GM23248 (cell line): Measurements from ENCODE around the gene DPPA3. TPM values are rescaled to one million over a fixed set of nuclear protein-coding genes. Genes with fewer than 3 reads are reported as not detected.

Experiments used
- DNase-seq: peaks from one replicate; pipeline ENCODE4 v3.0.0-alpha.2; 2015
- H2AFZ ChIP-seq: fragments of 200-600 bp; sonication (generic); 2 replicates; pipeline ENCODE4 v1.6.1; 2016; ENCODE audit warnings: antibody characterized with exemption
- H3F3A ChIP-seq: fragments of 200-600 bp; sonication (generic); 2 replicates; pipeline ENCODE4 v1.6.1; 2016; ENCODE audit warnings: mild to moderate bottlenecking, antibody characterized with exemption, mixed run types; ENCODE audit not compliant: insufficient read depth
- H3K27ac ChIP-seq: fragments of 200-600 bp; sonication (generic); 2 replicates; pipeline ENCODE4 v1.5.1; 2016; ENCODE audit warnings: mild to moderate bottlenecking
- H3K27me3 ChIP-seq: fragments of 200-600 bp; sonication (generic); replicated peaks from 2 replicates; pipeline ENCODE4 v1.6.1; 2016; ENCODE audit warnings: mild to moderate bottlenecking; ENCODE audit not compliant: insufficient read depth
- H3K36me3 ChIP-seq: fragments of 200-600 bp; sonication (generic); 2 replicates; pipeline ENCODE4 v1.6.1; 2016; ENCODE audit warnings: low read depth, mild to moderate bottlenecking
- H3K4me1 ChIP-seq: fragments of 200-600 bp; sonication (generic); 2 replicates; pipeline ENCODE4 v1.6.1; 2016; ENCODE audit warnings: mild to moderate bottlenecking; ENCODE audit not compliant: insufficient read depth
- H3K4me2 ChIP-seq: fragments of 200-600 bp; sonication (generic); one replicate; pipeline ENCODE4 v1.6.1; 2016; ENCODE audit warnings: mild to moderate bottlenecking; ENCODE audit not compliant: unreplicated experiment
- H3K4me3 ChIP-seq: fragments of 200-600 bp; sonication (generic); 2 replicates; pipeline ENCODE4 v1.5.1; 2016; ENCODE audit warnings: mild to moderate bottlenecking
- H3K79me2 ChIP-seq: fragments of 200-600 bp; sonication (generic); 2 replicates; pipeline ENCODE4 v1.6.1; 2016; ENCODE audit warnings: mild to moderate bottlenecking; ENCODE audit not compliant: insufficient read depth
- H3K9ac ChIP-seq: fragments of 200-600 bp; sonication (generic); 2 replicates; pipeline ENCODE4 v1.6.1; 2016; ENCODE audit warnings: mild to moderate bottlenecking
- H3K9me2 ChIP-seq: fragments of 200-600 bp; sonication (generic); 2 replicates; pipeline ENCODE4 v1.6.1; 2016; ENCODE audit warnings: mixed run types, mild to moderate bottlenecking, moderate library complexity; ENCODE audit not compliant: insufficient read depth
- H3K9me3 ChIP-seq: fragments of 200-600 bp; sonication (generic); one replicate; pipeline ENCODE4 v1.6.1; 2017; ENCODE audit warnings: low read depth
- H4K20me1 ChIP-seq: fragments of 200-600 bp; sonication (generic); 2 replicates; pipeline ENCODE4 v1.6.0; 2016; ENCODE audit not compliant: insufficient read depth
- EZH2 ChIP-seq: fragments of 200-600 bp; sonication (generic); IDR thresholded peaks from 2 replicates; pipeline ENCODE4 v1.6.1; 2018; ENCODE audit warnings: antibody characterized with exemption, mild to moderate bottlenecking; ENCODE audit not compliant: insufficient read depth, poor library complexity, severe bottlenecking
- EZH2phosphoT487 ChIP-seq: fragments of 200-600 bp; sonication (generic); IDR thresholded peaks from 2 replicates; pipeline ENCODE4 v1.6.1; 2018; ENCODE audit warnings: antibody characterized with exemption, moderate library complexity, mild to moderate bottlenecking, low read depth; ENCODE audit not compliant: insufficient read depth
- WGBS, 2 experiments: methylation state at CpG; one replicate each; pipeline ENCODE4 v1.1.6; 2015 to 2017; ENCODE audit warnings: low lambda C conversion rate in 2 of 2, low coverage in 1 of 2; ENCODE audit errors: missing lambda C conversion rate in 2 of 2; 5-methylcytosine and 5-hydroxymethylcytosine counted together
- in situ Hi-C: fragments of 300-500 bp; cut with MboI; formaldehyde crosslinking; loops from 2 replicates; pipeline ENCODE4 v1.15.0; 2020
- polyA plus RNA-seq: library from polyadenylated mRNA; unstranded; fragments of >200 nt; fragmentation: Nextera tagmentation; extraction: Ambion mirVana; gene quantifications from 2 replicates; pipeline ENCODE4 v1.2.1, GENCODE V29; 2016
- total RNA-seq: library from RNA; depleted of rRNA; stranded (reverse); fragments of >200 nt; shearing (Covaris generic); gene quantifications from 2 replicates; pipeline ENCODE4 v1.2.3, GENCODE V29; 2014

The DPPA3 gene
- total and polyA plus RNA-seq, 2 experiments from 2014 or later, result not detected

DNA sequence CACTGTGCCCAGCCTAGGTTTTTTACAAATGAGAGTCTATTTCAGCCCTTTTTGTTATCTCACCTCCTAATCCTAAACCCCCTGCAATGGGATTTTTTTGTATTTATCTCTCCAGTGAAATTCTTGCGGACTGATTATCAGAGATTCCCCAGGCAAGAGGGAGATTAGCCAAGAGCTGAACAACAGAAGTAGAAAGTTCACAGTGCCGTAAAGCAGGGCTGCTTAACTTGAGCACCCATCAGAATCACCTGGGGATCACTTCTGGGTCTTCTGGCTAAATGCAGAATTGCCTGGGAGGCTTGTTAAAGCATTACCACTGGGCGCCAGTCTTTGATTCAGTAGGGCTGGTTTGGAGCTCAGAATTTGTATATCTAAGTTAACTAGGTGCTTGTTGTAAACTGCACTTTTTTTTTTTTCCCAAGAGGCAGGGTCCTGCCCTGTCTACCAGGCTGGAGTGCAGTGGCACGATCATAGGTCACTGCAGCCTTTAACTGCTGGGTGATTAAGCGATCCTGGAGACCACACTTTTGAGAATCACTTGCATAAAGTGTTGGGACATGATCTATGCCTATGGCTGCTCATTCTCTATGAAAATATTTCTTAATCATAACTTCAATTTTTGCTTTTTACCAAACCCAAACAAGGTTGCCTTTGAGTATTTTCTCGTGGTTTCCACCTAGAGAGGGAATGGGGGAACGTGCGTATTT is 1.1 kb upstream of the DPPA3 start:
- WGBS, 2 experiments, result 17 to 21% methylated on average over 8 of the region's 8 CpGs
- in situ Hi-C loops, result no loop called here

DNA sequence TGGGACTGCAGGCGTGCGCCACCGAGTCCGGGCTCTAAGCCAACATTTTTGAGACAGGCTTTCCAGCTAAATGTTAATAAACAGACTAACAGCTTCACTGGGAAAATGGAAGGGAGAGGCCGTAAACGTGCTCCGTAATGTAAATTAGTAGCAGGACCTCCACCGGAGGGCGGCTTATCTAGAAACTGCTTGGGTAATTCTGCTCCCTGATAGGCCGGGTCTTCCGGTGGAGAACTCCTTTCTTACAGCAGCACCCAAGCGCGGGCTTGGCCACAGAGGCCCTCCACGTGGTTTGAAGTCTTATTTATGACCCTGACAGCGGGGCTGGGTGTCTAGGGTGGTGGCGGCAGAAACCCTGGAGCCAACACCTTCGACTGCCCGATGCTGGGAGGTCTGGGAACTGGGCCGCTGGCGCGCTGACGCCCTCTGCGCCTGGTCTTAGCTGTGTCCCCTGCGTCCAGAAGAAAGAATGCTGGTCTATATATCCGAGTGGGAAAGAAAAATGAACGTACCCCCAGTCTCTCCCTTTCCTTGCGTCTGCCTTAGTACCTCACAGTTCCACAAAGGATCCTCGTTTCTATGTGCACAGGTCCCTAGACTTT is 1.7 kb downstream of the DPPA3 start:
- Histone ChIP-seq H3K27ac (no peak overlapping the region), H3K9me3 (no peaks in the 10 kb centered on the region), H3K4me3 (no peak overlapping the region), H3K36me3 (no peaks in the 10 kb centered on the region), H3K4me1 (0 out of 2 replicates have a peak, but pooled peaks cover 3% of the 10 kb centered on the region), H3F3A (no peaks in the 10 kb centered on the region), H4K20me1 (no peaks in the 10 kb centered on the region), H3K9ac (no peak overlapping the region), H3K79me2 (no peaks in the 10 kb centered on the region), H3K4me2 (no peak overlapping the region), H2AFZ (no peak overlapping the region), H3K9me2 (no peaks in the 10 kb centered on the region), H3K27me3 (peaks cover 14% of the 10 kb centered on the region; the same call in 1 of the 2 replicates)
- in situ Hi-C loops, result no loop called here
- TF ChIP-seq EZH2 (no peak), EZH2phosphoT487 (no peak)
- 68 to 73% methylated on average over 27 to 28 of the region's 28 CpGs for WGBS, 2 experiments
- DNase-seq, result no peak

More for the DNA sequence above, 1.1 kb upstream of the DPPA3 start:
- Histone ChIP-seq H3K9me3 (no peaks in the 10 kb centered on the region), H3K27ac (no peak overlapping the region), H3K9ac (no peak overlapping the region), H3F3A (no peaks in the 10 kb centered on the region), H3K79me2 (no peaks in the 10 kb centered on the region), H3K27me3 (0 out of 2 replicates have a peak, but pooled peaks cover 9% of the 10 kb centered on the region), H3K4me3 (no peak overlapping the region), H3K4me1 (no peaks in the 10 kb centered on the region), H3K9me2 (no peaks in the 10 kb centered on the region), H4K20me1 (no peaks in the 10 kb centered on the region), H3K36me3 (no peaks in the 10 kb centered on the region), H3K4me2 (no peak overlapping the region), H2AFZ (no peak overlapping the region)
- TF ChIP-seq EZH2phosphoT487 (no peak), EZH2 (no peak)
- DNase-seq, result no peak

DNA sequence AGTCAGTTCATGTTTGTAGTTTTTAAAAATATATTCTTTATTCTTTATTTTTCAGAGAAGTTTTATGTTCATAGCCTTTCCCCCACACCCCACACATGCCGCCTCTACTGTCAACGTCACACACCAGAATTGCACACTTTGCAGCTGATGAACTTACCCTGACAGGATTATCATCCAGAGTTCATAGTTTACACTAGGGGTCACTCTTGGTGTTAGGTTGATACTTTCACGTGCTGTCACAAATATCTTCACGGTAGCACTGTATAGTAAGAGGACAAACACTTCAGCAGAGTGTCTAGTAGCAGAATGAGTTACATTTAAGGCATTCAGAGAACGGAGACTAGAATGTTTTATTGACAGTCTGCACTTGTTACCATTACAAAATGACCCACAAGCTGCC is 5.1 kb downstream of the DPPA3 start:
- no peaks in the 10 kb centered on the region for H3K9me2 ChIP-seq
- in situ Hi-C loops, result no loop called here
- H3K4me2 ChIP-seq, result no peak overlapping the region
- no peaks in the 10 kb centered on the region for H4K20me1 ChIP-seq
- H3K27ac ChIP-seq, result no peak overlapping the region
- no peaks in the 10 kb centered on the region for H3K9me3 ChIP-seq
- no peaks in the 10 kb centered on the region for H3K36me3 ChIP-seq
- TF ChIP-seq EZH2 (no peak), EZH2phosphoT487 (no peak)
- H3K4me1 ChIP-seq, result 0 out of 2 replicates have a peak, but pooled peaks cover 3% of the 10 kb centered on the region
- DNase-seq, result peak; percentile 5
- H3K9ac ChIP-seq, result no peak overlapping the region
- no peak overlapping the region for H3K4me3 ChIP-seq
- 2 to 4% methylated on average over 5 of the region's 5 CpGs for WGBS, 2 experiments
- no peaks in the 10 kb centered on the region for H3K79me2 ChIP-seq
- H2AFZ ChIP-seq, result no peak overlapping the region
- H3K27me3 ChIP-seq, result peaks cover 22% of the 10 kb centered on the region; the same call in 1 of the 2 replicates
- H3F3A ChIP-seq, result no peaks in the 10 kb centered on the region

GRCh38 chr12:7719946-7720730 is 8.9 kb downstream of the DPPA3 start:
- no peaks in the 10 kb centered on the region for H4K20me1 ChIP-seq

More at GRCh38 chr12:7719946-7720730, 8.9 kb downstream of the DPPA3 start:
- Histone ChIP-seq H3K9ac (no peak overlapping the region), H3K36me3 (no peaks in the 10 kb centered on the region), H3K9me3 (no peaks in the 10 kb centered on the region), H3K79me2 (no peaks in the 10 kb centered on the region), H3K4me3 (no peak overlapping the region), H3K27me3 (peaks cover 28% of the 10 kb centered on the region; the same call in 1 of the 2 replicates), H3K27ac (no peak overlapping the region), H3K4me2 (no peak overlapping the region), H2AFZ (no peak overlapping the region), H3F3A (no peaks in the 10 kb centered on the region), H3K9me2 (no peaks in the 10 kb centered on the region), H3K4me1 (0 out of 2 replicates have a peak, but pooled peaks cover 3% of the 10 kb centered on the region)
- TF ChIP-seq EZH2phosphoT487, result no peak
- TF ChIP-seq EZH2, result no peak
- WGBS, 2 experiments, result 46 to 48% methylated on average over 15 of the region's 15 CpGs
- in situ Hi-C loops, result no loop called here
- DNase-seq, result no peak
